ENCODE measurements around the gene ZNRF3.

DNA sequence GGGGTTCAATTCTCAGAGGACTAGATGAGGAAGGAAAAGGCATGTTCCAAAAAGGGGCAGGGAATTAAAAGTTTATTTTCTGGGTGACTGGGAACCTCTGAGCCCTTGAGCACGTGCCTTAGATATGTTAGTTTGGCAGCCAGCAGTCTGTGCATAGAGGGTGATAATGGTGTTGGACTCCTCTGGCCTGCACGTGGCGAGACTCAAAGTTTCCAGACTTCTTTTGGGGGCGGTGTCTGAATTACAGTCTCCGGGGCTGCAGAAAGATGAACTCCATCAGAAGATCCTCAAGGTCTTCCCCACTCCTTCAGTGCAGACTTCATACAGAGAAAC, 861 bp upstream of the ZNRF3 start:
- TF ChIP-seq, protein P1, sequence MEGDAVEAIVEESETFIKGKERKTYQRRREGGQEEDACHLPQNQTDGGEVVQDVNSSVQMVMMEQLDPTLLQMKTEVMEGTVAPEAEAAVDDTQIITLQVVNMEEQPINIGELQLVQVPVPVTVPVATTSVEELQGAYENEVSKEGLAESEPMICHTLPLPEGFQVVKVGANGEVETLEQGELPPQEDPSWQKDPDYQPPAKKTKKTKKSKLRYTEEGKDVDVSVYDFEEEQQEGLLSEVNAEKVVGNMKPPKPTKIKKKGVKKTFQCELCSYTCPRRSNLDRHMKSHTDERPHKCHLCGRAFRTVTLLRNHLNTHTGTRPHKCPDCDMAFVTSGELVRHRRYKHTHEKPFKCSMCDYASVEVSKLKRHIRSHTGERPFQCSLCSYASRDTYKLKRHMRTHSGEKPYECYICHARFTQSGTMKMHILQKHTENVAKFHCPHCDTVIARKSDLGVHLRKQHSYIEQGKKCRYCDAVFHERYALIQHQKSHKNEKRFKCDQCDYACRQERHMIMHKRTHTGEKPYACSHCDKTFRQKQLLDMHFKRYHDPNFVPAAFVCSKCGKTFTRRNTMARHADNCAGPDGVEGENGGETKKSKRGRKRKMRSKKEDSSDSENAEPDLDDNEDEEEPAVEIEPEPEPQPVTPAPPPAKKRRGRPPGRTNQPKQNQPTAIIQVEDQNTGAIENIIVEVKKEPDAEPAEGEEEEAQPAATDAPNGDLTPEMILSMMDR (IDR thresholded peaks at IDR 0.05): no peak
- TF ChIP-seq POLR2AphosphoS5 (IDR thresholded peaks at IDR 0.05) (no peak), POLR2A (IDR thresholded peaks at IDR 0.05; ENCODE audit: low read depth) (no peak)
